Mesothelial cell of epicardium (in vitro differentiated cells): ENCODE results near the gene ITPR1. TPM values are rescaled to one million over a fixed set of nuclear protein-coding genes. Genes with fewer than 3 reads are reported as not detected.

ENCODE experiments used
- DNase-seq, 2 experiments: peaks; one replicate each; pipeline ENCODE4 v3.0.0; 2021; ENCODE audit warnings: low spot score in 2 of 2; ENCODE audit not compliant: unreplicated experiment in 2 of 2
- H3K27ac Mint-ChIP-seq: 2 replicates; pipeline ENCODE4 v1.8.0; 2021; ENCODE audit warnings: mixed read lengths
- H3K27me3 Mint-ChIP-seq: 2 replicates; pipeline ENCODE4 v1.8.0; 2021; ENCODE audit warnings: low read depth, mixed read lengths
- H3K36me3 Mint-ChIP-seq: 2 replicates; pipeline ENCODE4 v1.8.0; 2021; ENCODE audit warnings: mixed read lengths
- H3K4me1 Mint-ChIP-seq: 2 replicates; pipeline ENCODE4 v1.8.0; 2021; ENCODE audit warnings: mixed read lengths
- H3K4me3 Mint-ChIP-seq: 2 replicates; pipeline ENCODE4 v1.8.0; 2021; ENCODE audit warnings: mild to moderate bottlenecking, moderate library complexity, mixed read lengths
- H3K9me3 Mint-ChIP-seq: 2 replicates; pipeline ENCODE4 v1.8.0; 2021; ENCODE audit warnings: mixed read lengths
- total RNA-seq: library from RNA; stranded (reverse); gene quantifications from 3 replicates; pipeline ENCODE4 v1.2.1, GENCODE V29; 2021
- TF ChIP-seq, protein P1 (sequence below): fragments of 200-600 bp; sonication (generic); IDR thresholded peaks from one replicate; pipeline ENCODE4 v1.5.0; 2021; ENCODE audit warnings: antibody characterized with exemption; ENCODE audit not compliant: unreplicated experiment

Gene ITPR1
- total RNA-seq, 1 donor from 2014 or later = 21.3 TPM

- H3K9me3 Mint-ChIP-seq = peaks cover 19% of the 10 kb centered on the region
- peaks cover 21% of the 10 kb centered on the region for H3K4me1 Mint-ChIP-seq
- H3K4me3 Mint-ChIP-seq = no peak overlapping the region
- no peak for DNase-seq
- TF ChIP-seq, protein P1, sequence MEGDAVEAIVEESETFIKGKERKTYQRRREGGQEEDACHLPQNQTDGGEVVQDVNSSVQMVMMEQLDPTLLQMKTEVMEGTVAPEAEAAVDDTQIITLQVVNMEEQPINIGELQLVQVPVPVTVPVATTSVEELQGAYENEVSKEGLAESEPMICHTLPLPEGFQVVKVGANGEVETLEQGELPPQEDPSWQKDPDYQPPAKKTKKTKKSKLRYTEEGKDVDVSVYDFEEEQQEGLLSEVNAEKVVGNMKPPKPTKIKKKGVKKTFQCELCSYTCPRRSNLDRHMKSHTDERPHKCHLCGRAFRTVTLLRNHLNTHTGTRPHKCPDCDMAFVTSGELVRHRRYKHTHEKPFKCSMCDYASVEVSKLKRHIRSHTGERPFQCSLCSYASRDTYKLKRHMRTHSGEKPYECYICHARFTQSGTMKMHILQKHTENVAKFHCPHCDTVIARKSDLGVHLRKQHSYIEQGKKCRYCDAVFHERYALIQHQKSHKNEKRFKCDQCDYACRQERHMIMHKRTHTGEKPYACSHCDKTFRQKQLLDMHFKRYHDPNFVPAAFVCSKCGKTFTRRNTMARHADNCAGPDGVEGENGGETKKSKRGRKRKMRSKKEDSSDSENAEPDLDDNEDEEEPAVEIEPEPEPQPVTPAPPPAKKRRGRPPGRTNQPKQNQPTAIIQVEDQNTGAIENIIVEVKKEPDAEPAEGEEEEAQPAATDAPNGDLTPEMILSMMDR = no peak
- H3K36me3 Mint-ChIP-seq = peaks cover 31% of the 10 kb centered on the region
- no peak overlapping the region for H3K27ac Mint-ChIP-seq
- H3K27me3 Mint-ChIP-seq = no peaks in the 10 kb centered on the region
These were observed 323.6 kb downstream of the ITPR1 start for GRCh38 chr3:4816718-4817117.

GRCh38 chr3:4817128-4817527 lies 324.0 kb downstream of the ITPR1 start:
- Mint-ChIP-seq H3K4me3 (no peak overlapping the region), H3K27me3 (no peaks in the 10 kb centered on the region), H3K36me3 (peaks cover 31% of the 10 kb centered on the region), H3K27ac (no peak overlapping the region), H3K4me1 (peaks cover 21% of the 10 kb centered on the region), H3K9me3 (peaks cover 19% of the 10 kb centered on the region)
- TF ChIP-seq, protein P1 = no peak
- DNase-seq = no peak

GRCh38 chr3:4818164-4818563 lies 325.0 kb downstream of the ITPR1 start:
- TF ChIP-seq, protein P1 = no peak
- Mint-ChIP-seq H3K36me3 (peaks cover 31% of the 10 kb centered on the region), H3K4me3 (no peak overlapping the region), H3K9me3 (peaks cover 21% of the 10 kb centered on the region), H3K27ac (no peak overlapping the region), H3K27me3 (no peaks in the 10 kb centered on the region), H3K4me1 (peaks cover 13% of the 10 kb centered on the region)
- no peak for DNase-seq

GRCh38 chr3:4818986-4819693 lies 326.0 kb downstream of the ITPR1 start:
- H3K27me3 Mint-ChIP-seq = no peaks in the 10 kb centered on the region
- H3K4me3 Mint-ChIP-seq = no peak overlapping the region
- peak overlapping the region; percentile 23 for H3K27ac Mint-ChIP-seq
- peaks cover 33% of the 10 kb centered on the region for H3K36me3 Mint-ChIP-seq
- H3K9me3 Mint-ChIP-seq = peaks cover 25% of the 10 kb centered on the region
- peaks cover 11% of the 10 kb centered on the region for H3K4me1 Mint-ChIP-seq
- TF ChIP-seq, protein P1 = no peak
- no peak for DNase-seq

DNA sequence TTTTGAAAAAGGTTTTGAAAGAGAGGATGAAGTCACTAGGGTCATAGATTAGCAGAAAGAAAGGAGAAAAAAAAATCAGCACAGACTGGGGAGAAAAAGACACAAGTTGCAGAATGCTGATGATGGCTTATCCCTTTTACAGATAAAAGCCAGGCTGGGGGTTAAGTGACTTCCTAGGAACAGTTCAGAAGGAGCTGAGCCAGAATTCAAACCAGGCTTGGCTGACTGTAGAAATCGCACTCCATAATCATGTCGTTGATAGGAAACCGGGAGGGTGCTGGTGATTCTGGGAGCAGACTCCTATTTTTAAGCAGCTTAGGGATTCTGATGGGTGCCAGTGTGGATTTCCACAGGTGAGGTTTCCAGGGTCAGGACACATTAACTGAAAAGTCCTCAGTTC lies 326.6 kb downstream of the ITPR1 start:
- Mint-ChIP-seq H3K9me3 (peaks cover 25% of the 10 kb centered on the region), H3K36me3 (peaks cover 31% of the 10 kb centered on the region), H3K4me3 (no peak overlapping the region), H3K27me3 (no peaks in the 10 kb centered on the region), H3K27ac (no peak overlapping the region), H3K4me1 (peaks cover 16% of the 10 kb centered on the region)
- TF ChIP-seq, protein P1 = no peak
- DNase-seq = no peak
